ENCODE data around the gene RLF.

DNA sequence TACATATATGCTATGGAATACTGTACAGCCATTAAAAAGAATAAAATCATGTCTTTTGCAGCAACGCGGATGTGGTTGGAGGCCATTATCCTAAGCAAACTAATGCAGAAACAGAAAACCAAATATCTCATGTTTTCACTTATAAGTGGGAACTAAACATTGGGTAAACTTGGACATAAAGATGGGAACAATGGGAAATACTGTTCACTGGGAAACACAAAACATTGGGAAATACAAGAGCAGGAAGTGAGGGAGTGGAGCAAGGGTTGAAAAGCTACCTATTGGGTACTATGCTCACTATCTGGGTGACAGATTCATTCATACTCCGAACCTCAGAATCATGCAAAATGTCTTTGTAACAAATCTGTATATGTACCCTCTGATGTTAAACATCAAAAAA is 46.8 kb upstream of the RLF start:
- TF ChIP-seq PPARA (CRISPR knock-in tag; IDR thresholded peaks at IDR 0.05; ENCODE audit: borderline replicate concordance) (no peak), ESRRG (CRISPR knock-in tag; IDR thresholded peaks at IDR 0.05) (no peak), ARNTL (CRISPR knock-in tag; IDR thresholded peaks at IDR 0.05; ENCODE audit: borderline replicate concordance, low read depth) (no peak), ISL1 (CRISPR knock-in tag; IDR thresholded peaks at IDR 0.05) (no peak), ZFP3 (CRISPR knock-in tag; IDR thresholded peaks at IDR 0.05) (no peak), ZC3H10 (CRISPR knock-in tag; IDR thresholded peaks at IDR 0.05) (no peak), ZFP30 (CRISPR knock-in tag; IDR thresholded peaks at IDR 0.05) (no peak), RARB (CRISPR knock-in tag; IDR thresholded peaks at IDR 0.05) (no peak), BACH2 (CRISPR knock-in tag; IDR thresholded peaks at IDR 0.05; ENCODE audit: borderline replicate concordance) (no peak), ZNF8 (CRISPR knock-in tag; IDR thresholded peaks at IDR 0.05) (no peak)
- TF ChIP-seq, protein P1, sequence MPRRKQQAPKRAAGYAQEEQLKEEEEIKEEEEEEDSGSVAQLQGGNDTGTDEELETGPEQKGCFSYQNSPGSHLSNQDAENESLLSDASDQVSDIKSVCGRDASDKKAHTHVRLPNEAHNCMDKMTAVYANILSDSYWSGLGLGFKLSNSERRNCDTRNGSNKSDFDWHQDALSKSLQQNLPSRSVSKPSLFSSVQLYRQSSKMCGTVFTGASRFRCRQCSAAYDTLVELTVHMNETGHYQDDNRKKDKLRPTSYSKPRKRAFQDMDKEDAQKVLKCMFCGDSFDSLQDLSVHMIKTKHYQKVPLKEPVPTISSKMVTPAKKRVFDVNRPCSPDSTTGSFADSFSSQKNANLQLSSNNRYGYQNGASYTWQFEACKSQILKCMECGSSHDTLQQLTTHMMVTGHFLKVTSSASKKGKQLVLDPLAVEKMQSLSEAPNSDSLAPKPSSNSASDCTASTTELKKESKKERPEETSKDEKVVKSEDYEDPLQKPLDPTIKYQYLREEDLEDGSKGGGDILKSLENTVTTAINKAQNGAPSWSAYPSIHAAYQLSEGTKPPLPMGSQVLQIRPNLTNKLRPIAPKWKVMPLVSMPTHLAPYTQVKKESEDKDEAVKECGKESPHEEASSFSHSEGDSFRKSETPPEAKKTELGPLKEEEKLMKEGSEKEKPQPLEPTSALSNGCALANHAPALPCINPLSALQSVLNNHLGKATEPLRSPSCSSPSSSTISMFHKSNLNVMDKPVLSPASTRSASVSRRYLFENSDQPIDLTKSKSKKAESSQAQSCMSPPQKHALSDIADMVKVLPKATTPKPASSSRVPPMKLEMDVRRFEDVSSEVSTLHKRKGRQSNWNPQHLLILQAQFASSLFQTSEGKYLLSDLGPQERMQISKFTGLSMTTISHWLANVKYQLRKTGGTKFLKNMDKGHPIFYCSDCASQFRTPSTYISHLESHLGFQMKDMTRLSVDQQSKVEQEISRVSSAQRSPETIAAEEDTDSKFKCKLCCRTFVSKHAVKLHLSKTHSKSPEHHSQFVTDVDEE (CRISPR knock-in tag; IDR thresholded peaks at IDR 0.05), result no peak
- TF ChIP-seq, protein P2, sequence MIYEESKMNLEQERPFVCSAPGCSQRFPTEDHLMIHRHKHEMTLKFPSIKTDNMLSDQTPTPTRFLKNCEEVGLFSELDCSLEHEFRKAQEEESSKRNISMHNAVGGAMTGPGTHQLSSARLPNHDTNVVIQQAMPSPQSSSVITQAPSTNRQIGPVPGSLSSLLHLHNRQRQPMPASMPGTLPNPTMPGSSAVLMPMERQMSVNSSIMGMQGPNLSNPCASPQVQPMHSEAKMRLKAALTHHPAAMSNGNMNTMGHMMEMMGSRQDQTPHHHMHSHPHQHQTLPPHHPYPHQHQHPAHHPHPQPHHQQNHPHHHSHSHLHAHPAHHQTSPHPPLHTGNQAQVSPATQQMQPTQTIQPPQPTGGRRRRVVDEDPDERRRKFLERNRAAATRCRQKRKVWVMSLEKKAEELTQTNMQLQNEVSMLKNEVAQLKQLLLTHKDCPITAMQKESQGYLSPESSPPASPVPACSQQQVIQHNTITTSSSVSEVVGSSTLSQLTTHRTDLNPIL (CRISPR knock-in tag; IDR thresholded peaks at IDR 0.05; ENCODE audit: low read depth), result no peak
- TF ChIP-seq, protein P3, sequence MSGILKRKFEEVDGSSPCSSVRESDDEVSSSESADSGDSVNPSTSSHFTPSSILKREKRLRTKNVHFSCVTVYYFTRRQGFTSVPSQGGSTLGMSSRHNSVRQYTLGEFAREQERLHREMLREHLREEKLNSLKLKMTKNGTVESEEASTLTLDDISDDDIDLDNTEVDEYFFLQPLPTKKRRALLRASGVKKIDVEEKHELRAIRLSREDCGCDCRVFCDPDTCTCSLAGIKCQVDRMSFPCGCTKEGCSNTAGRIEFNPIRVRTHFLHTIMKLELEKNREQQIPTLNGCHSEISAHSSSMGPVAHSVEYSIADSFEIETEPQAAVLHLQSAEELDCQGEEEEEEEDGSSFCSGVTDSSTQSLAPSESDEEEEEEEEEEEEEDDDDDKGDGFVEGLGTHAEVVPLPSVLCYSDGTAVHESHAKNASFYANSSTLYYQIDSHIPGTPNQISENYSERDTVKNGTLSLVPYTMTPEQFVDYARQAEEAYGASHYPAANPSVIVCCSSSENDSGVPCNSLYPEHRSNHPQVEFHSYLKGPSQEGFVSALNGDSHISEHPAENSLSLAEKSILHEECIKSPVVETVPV (CRISPR knock-in tag; IDR thresholded peaks at IDR 0.05), result no peak
- TF ChIP-seq, protein P4, sequence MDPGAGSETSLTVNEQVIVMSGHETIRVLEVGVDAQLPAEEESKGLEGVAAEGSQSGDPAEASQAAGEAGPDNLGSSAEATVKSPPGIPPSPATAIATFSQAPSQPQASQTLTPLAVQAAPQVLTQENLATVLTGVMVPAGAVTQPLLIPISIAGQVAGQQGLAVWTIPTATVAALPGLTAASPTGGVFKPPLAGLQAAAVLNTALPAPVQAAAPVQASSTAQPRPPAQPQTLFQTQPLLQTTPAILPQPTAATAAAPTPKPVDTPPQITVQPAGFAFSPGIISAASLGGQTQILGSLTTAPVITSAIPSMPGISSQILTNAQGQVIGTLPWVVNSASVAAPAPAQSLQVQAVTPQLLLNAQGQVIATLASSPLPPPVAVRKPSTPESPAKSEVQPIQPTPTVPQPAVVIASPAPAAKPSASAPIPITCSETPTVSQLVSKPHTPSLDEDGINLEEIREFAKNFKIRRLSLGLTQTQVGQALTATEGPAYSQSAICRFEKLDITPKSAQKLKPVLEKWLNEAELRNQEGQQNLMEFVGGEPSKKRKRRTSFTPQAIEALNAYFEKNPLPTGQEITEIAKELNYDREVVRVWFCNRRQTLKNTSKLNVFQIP (CRISPR knock-in tag; IDR thresholded peaks at IDR 0.05; ENCODE audit: borderline replicate concordance, low read depth), result no peak

Data from SK-N-SH treated with all-trans-retinoic acid at 6 μM for 48 hours (cell line).